GM19025 (cell line): ENCODE results near the gene MUC20.

Experiments used
- ATAC-seq: cut with Tn5 transposase; IDR thresholded peaks from one replicate; pipeline ENCODE4 v1.9.1; 2021; ENCODE audit warnings: mild to moderate bottlenecking, low read depth, moderate library complexity; ENCODE audit not compliant: unreplicated experiment

Gene MUC20

GRCh38 chr3:195752066-195752465 lies 31.3 kb downstream of the MUC20 start:
- no peak for ATAC-seq

GRCh38 chr3:195752546-195753331 lies 32.0 kb downstream of the MUC20 start:
- ATAC-seq: no peak

GRCh38 chr3:195753581-195753980 lies 32.8 kb downstream of the MUC20 start:
- ATAC-seq: no peak

- no peak for ATAC-seq
Measured at GRCh38 chr3:195754141-195754540, 33.4 kb downstream of the MUC20 start.

- no peak for ATAC-seq
Measured at GRCh38 chr3:195754906-195755305, 34.1 kb downstream of the MUC20 start.

GRCh38 chr3:195755391-195755790 lies 34.6 kb downstream of the MUC20 start:
- ATAC-seq: no peak

GRCh38 chr3:195755791-195756676 lies 35.3 kb downstream of the MUC20 start:
- no peak for ATAC-seq

- no peak for ATAC-seq
Measured at GRCh38 chr3:195757438-195757770, 36.6 kb downstream of the MUC20 start.

- no peak for ATAC-seq
Measured at GRCh38 chr3:195757827-195758226, 37.0 kb downstream of the MUC20 start.

- no peak for ATAC-seq
Measured at GRCh38 chr3:195758721-195759353, 38.1 kb downstream of the MUC20 start.

GRCh38 chr3:195760345-195761122 lies 39.8 kb downstream of the MUC20 start:
- no peak for ATAC-seq

- no peak for ATAC-seq
Measured at GRCh38 chr3:195761123-195761566, 40.4 kb downstream of the MUC20 start.

- no peak for ATAC-seq
Measured at GRCh38 chr3:195761567-195762248, 40.9 kb downstream of the MUC20 start.

GRCh38 chr3:195762249-195762585 lies 41.4 kb downstream of the MUC20 start:
- ATAC-seq: no peak

- no peak for ATAC-seq
Measured at GRCh38 chr3:195762611-195763010, 41.8 kb downstream of the MUC20 start.

- no peak for ATAC-seq
Measured at GRCh38 chr3:195763076-195763830, 42.5 kb downstream of the MUC20 start.

GRCh38 chr3:195763843-195764825 lies 43.4 kb downstream of the MUC20 start:
- no peak for ATAC-seq
